Activated CD4-positive, CD25-positive, alpha-beta regulatory T cell (primary cell): Measurements from ENCODE around the gene SLCO2B1.

Experiments
- DNase-seq, 4 experiments: peaks; one replicate each; lab custom pipeline; 2025; lab: John Stamatoyannopoulos, UW

Gene SLCO2B1

DNA sequence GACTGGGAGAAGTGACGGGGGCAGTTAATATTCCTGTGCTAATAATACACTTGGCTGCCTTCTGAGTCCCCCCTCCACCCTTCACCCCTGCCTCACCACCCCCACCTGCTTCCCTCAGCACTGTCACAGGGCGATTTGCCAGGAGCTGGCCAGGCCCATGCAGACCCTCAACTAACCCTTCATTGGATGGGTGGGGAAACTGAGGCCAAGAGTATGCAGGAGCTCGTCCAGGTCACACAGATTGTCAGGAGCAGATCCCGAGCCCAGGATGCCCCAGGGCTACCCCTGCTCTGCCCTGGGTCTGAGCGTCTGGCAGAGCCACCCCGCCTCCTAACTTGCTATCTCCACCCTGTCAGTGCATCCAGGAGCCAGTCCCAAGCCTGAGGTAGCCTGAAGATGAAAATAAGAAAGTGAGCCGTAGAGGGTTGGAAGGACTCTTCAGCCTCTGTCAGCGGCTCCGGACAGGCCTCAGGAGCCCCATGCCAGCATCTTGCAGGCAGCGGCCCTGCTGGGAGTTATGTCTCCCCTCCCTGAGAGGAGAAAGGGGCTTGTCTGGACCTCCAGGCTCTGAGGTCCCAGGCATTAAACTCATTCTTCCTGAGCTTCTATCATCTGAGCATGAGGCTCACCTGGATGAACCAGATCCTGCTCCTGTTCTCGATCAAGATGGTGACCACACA, 95.9 kb downstream of the SLCO2B1 start:
- DNase-seq, result no peak

DNA sequence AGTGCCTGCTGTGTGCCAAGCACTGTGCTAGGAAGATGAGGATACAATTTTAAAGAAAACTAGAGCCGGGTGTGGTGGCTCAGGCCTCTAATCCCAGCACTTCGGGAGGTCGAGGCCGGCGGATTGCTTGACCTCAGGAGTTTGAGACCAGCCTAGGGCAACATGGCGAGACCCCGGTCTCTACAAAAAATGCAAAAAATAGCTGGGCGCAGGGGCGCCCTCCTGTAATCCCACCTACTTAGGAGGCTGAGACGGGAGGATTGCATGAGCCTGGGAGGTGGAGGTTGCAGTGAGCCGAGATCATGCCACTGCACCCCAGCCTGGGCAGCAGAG, 98.0 kb downstream of the SLCO2B1 start:
- DNase-seq, result no peak

DNA sequence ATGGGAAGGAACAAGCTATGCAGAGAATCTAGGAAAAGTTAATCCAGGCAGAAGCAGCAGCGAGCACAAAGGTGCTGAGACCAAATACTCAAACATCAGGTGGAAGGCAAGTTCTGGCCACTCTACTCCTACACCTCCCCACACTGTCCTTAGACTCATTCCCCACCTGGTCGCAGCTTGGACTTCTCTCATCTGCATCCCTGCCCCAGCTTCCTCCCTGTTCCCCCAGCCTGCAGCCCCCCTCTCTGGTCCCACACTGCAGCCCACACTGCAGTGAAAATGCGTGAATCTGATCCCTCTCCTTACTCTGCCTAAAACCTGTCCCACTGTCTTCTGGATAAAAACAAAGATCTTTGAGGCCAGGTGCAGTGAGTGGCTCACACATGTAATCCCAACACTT, 98.8 kb downstream of the SLCO2B1 start:
- no peak for DNase-seq

DNA sequence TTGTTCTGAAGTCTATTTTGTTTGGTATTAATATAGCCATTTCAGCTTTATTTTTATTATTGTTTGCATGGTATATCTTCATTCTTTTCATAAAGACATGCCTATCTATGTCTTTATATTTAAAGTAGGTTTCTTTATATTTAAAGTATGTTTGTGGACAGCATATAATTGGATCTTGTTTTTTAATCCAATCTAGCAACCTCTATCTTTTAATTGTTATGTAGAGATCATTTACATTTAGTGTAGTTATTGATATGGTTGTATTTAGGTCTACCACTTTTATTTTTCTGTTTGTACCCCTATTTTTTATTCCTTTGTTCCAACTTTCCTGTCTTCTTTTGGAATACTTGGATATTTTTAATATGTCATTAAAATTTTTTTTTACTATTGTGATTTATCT, 103.4 kb downstream of the SLCO2B1 start:
- no peak for DNase-seq
